ENCODE measurements around the gene HNRNPAB. TPM values are rescaled to one million over a fixed set of nuclear protein-coding genes. Genes with fewer than 3 reads are reported as not detected.

HNRNPAB gene
- total RNA-seq, 1 experiment from 2014 or later = 547 TPM

DNA sequence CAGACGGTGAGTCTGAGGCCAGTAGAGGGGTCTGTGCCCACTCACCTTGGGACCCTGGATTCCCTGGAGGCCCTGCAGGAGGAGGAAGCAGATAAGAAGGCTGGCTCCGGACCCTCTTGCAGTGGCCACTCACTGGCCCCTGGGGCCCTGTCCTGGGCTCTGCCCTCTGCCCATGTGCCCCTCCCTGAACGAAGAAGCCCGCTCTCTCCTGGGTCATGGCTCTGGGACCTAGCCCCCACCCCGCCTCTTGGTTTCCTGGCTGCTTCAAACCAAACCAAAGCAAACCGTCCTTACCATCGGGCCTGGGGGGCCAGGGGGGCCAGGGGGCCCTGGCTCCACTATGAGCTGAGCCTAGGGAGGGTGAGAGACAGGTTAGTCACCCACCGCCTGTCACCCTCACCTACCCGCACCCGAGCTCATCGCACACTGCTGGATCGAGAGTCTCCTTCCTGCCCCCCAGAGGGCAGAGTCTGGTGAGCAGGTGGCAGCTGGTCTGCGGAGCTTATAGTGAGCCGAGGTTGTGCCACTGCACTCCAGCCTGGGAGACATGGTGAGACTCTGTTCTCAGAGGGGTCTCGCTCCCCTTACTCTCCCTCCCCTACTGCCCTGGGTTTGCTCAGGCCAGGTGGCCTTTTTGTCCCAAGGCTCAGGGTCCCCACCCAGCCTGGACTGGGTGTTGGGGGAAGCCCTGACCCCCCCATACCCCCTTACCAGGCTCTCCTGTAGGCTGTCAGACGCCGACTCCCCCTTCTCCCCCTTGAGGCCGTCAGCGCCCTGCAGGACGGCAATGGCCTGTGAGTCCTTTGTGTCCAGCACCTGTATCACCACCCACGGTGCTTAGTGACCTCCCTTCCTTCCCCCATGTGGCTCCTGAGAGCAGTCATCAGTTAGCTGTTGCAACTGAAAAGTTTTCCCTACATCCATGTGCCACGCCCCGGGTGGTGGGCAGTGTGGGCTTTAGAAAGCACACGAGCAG lies 43.4 kb downstream of the HNRNPAB start:
- H3K56ac ChIP-seq (ENCODE audit: insufficient read length, low read depth, low read length) = no peak overlapping the region
- H3K27ac ChIP-seq (ENCODE audit: insufficient read length, low read depth, low read length) = no peak overlapping the region
- H4K20me1 ChIP-seq (ENCODE audit: control insufficient read depth, insufficient read depth, insufficient read length) = no peaks in the 10 kb centered on the region
- no peak overlapping the region for H2AFZ ChIP-seq (ENCODE audit: low read length)
- H3K14ac ChIP-seq (ENCODE audit: insufficient read depth, low read length) = no peak overlapping the region
- no peak; the same call in 2 of the 3 replicates for TF ChIP-seq CTCF (conservative IDR thresholded peaks at IDR 0.05)
- no peaks in the 10 kb centered on the region for H3K9me3 ChIP-seq (ENCODE audit: control insufficient read depth, low read depth, low read length)
- peaks cover 3% of the 10 kb centered on the region in 2 experiments for H3K4me1 Mint-ChIP-seq
- H4K91ac ChIP-seq (ENCODE audit: insufficient read length, low read depth, low read length) = no peak overlapping the region
- H2BK12ac ChIP-seq (ENCODE audit: insufficient read length, low read depth, low read length) = no peak overlapping the region
- H3K36me3 Mint-ChIP-seq (ENCODE audit: insufficient read depth in 1 of 3, low read depth in 3 of 3) = no peaks in the 10 kb centered on the region
- H2BK20ac ChIP-seq (ENCODE audit: low read depth, low read length, poor library complexity, severe bottlenecking) = no peak overlapping the region
- no peak overlapping the region for H3K23ac ChIP-seq (ENCODE audit: insufficient read length, low read depth, low read length)
- H3K27me3 Mint-ChIP-seq (ENCODE audit: low read depth) = peaks cover 15% of the 10 kb centered on the region
- no peak overlapping the region for H2BK5ac ChIP-seq (ENCODE audit: insufficient read length, low read length)
- no CpG with 5 or more reads among the region's 24 CpGs for WGBS (ENCODE audit: extremely low coverage, insufficient read length, low lambda C conversion rate)
- no peak overlapping the region for H3T11ph ChIP-seq (ENCODE audit: low read length)
- no peak overlapping the region for H4K5ac ChIP-seq (ENCODE audit: insufficient read length, low read depth, low read length)
- no peak overlapping the region for H3K4me2 ChIP-seq (ENCODE audit: insufficient read depth, insufficient read length, low read length)
- H3K4me3 Mint-ChIP-seq = no peak overlapping the region
- H3K23me2 ChIP-seq (ENCODE audit: insufficient read length, low read depth, low read length, poor library complexity, severe bottlenecking) = no peaks in the 10 kb centered on the region
- H3K27me3 ChIP-seq (ENCODE audit: insufficient read depth, low read length) = no peaks in the 10 kb centered on the region
- H3K9me3 Mint-ChIP-seq = no peaks in the 10 kb centered on the region
- H2AK5ac ChIP-seq (ENCODE audit: insufficient read length, low read length) = no peak overlapping the region
- H2BK15ac ChIP-seq (ENCODE audit: low read depth, low read length) = no peak overlapping the region
- no peaks in the 10 kb centered on the region for H3K79me2 ChIP-seq (ENCODE audit: insufficient read depth, low read length)
- no peak overlapping the region for H3K18ac ChIP-seq (ENCODE audit: insufficient read length, low read depth, low read length)
- no peak overlapping the region for H3K4ac ChIP-seq (ENCODE audit: low read depth, low read length)
- no peak overlapping the region for H3K27ac Mint-ChIP-seq
- no peak overlapping the region for H4K8ac ChIP-seq (replicated peaks; ENCODE audit: insufficient read length, low read depth, low read length)
- no peak overlapping the region for H3K9ac ChIP-seq (ENCODE audit: extremely low read depth, insufficient read length, low read length)
- DNase-seq = no peak
- H3K4me1 ChIP-seq (ENCODE audit: insufficient read depth, low read length) = no peaks in the 10 kb centered on the region
- no peaks in the 10 kb centered on the region for H3K79me1 ChIP-seq (ENCODE audit: insufficient read depth, low read depth, low read length, poor library complexity, severe bottlenecking)
- no peak overlapping the region for H2BK120ac ChIP-seq (ENCODE audit: low read depth, low read length, poor library complexity, severe bottlenecking)
